ENCODE measurements around the gene NBAS.
A peak's percentile ranks its signal among the peaks of the same experiment; 100 is the strongest.

NBAS gene

GRCh38 chr2:15155959-15156574 lies 405.1 kb downstream of the NBAS start:
- no peak for DNase-seq

GRCh38 chr2:15154297-15154696 lies 406.8 kb downstream of the NBAS start:
- no peak for DNase-seq

GRCh38 chr2:15152382-15152781 lies 408.8 kb downstream of the NBAS start:
- DNase-seq = no peak

DNA sequence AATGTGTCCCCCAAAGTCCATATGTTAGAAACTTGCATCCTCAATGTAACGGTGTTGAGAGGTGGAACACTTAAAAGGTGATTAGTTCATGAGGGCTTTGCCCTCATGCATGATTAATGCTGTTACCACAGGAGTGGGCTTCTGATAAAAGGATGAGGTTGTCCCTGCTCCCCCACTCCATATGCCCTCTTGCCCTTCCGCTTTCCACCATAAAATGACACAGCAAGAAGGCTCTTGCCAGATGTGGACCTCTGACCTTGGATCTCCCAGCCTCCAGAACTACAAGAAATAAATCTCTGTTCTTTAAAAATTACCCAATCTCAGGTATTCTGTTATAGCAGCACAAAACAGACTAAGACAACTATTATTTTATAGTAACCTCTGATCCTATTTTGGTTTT lies 412.1 kb downstream of the NBAS start:
- DNase-seq = no peak

DNA sequence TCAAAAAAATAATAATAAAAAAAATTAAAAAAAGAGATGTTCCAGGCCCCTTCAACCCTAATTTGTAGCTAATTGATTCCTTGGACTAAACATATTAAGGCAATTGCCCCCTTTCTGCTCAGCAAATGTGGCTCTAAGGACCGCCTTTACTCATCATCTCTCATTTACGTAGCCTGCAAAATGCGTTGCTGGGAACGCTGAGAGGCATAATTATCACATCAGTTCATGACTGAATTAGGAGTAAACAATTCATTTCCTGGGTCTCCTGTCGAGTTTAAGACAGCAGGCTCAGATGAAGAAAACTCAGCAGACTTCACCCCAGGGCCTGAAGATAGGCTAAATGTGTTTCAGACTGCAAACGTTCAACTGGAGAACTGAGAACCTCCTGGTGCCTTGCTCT lies 413.5 kb downstream of the NBAS start:
- DNase-seq = no peak

GRCh38 chr2:15146960-15147359 lies 414.2 kb downstream of the NBAS start:
- DNase-seq = no peak

DNA sequence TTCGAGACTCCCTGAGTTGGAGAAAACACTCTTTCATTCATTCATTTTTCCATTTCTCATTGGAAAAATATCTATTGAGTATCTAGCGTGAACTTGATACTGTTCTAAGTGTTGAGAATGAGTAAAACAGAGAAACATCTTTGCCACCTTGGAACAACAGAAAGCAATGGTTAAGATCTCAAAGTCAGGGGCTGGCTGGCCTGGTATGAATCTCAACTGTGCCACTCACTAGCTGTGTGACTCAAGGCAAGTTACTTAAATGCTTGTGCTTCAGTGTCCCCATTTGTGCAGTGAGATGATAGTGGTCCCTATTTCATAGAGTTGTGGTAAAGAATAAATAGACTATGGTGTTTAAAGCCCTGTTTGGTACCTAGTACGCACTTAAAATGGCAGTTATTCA lies 415.2 kb downstream of the NBAS start:
- DNase-seq = no peak

- no peak for DNase-seq
Measured at GRCh38 chr2:15145046-15145817, 415.9 kb downstream of the NBAS start.

DNA sequence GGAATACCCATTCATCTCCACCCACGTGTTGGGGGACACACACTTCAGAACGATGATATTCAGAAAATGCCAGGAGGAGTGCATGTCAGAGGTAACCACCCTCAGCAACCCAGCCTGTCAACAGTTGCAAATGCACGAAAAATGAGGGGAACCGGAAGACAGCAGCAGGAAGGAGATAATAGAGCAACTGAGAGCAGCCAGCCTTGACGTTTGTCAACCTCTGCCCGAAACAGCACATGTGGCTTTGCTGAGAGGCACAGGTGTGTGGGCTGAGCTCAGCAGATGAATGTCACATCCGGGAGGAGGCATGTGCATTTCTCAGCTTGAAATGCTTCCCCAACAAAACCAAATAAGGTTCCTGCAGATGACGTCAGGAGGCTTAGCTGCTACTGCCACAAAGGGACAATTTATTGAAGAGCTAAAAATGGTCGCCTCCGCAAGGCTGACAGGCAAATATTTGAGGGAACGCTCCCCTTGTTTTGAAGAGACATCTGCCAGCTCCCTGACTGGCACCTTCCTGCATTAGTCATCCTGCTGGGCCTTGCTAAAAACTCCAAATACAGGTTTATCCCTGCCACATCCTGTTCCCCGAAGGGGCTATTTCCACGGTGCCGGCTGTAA lies 419.0 kb downstream of the NBAS start:
- DNase-seq = peak; percentile 81

DNA sequence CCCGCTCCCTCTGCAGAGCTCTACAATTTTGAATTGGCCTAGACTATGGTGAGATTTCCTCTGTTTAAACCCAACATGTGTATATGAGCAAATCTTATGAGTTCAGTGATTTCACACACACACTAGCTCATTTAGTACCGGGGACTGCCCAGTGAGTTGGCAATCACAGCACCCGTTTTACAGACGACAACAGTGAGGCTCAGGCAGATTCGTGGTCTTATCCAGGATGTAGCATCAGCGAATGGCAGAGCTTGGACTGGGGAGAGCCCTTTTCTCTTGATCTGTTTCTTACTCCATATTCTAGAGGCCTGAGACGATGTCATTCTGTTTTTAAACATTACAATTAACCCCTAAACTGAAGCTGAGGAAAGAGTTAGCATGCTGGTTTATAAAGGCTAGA lies 419.9 kb downstream of the NBAS start:
- DNase-seq = no peak

DNA sequence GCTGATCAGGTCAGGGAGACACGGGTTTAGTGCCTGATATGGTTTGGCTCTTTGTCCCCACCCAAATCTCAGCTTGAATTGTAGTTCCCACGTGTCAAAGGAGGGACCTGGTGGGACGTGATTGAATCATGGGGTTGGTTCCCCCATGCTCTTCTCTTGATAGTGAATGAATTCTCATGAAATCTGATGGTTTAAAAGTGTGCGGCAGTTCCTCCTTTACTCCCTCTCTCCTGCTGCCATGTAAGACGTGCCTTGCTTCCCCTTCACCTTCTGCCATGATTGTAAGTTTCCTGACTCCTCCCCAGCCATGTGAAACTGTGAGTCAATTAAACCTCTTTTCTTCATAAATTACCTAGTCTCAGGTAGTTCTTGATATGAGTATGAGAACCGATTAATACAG lies 424.5 kb downstream of the NBAS start:
- no peak for DNase-seq

DNA sequence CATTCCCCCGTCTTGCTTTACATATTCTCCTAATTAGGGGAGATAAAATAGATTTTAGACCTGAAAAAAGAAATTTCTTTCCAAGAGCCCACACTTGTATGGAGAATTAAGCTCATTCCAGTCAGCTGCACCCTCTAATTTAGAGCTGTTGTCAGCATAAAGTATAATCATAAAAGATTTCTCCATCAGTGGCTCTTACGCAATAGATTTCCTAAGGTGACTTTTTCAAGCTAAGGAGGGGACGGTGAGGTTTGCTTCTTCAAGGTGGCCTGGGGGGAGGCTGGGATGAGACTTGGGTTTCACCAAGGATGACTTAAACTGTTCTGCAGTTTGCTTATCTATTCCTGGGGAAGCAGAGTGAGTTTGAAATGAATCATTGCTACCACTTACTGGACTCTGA lies 426.2 kb downstream of the NBAS start:
- DNase-seq = no peak

DNA sequence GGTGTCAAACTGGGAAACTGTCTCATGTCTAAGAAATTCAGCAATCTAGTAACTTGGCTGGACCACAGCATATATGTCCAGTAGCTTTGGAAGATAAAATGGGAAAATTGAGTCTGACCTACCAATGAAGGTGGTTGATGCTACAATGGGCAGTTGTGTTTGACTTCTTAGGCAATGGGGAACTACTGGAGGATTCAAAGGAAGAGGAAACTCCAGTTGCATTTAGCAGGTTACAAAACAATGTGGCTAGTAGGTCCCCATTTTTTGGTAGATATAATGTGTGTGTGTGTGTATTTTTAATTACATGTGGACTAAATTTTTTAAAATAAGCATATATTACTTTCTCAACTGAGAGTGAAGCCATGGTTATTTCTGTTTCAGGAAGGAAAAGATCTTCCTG lies 427.7 kb downstream of the NBAS start:
- no peak for DNase-seq

GRCh38 chr2:15128846-15129245 lies 432.3 kb downstream of the NBAS start:
- no peak for DNase-seq

GRCh38 chr2:15127876-15128275 lies 433.3 kb downstream of the NBAS start:
- DNase-seq = peak; percentile 3

- DNase-seq = no peak
Measured at GRCh38 chr2:15127301-15127700, 433.8 kb downstream of the NBAS start.

- DNase-seq = no peak
Measured at GRCh38 chr2:15126373-15126772, 434.8 kb downstream of the NBAS start.

GRCh38 chr2:15122915-15123314 lies 438.2 kb downstream of the NBAS start:
- no peak for DNase-seq

- no peak for DNase-seq
Measured at GRCh38 chr2:15120631-15121030, 440.5 kb downstream of the NBAS start.

GRCh38 chr2:15119722-15120175 lies 441.4 kb downstream of the NBAS start:
- DNase-seq = no peak

- DNase-seq = no peak
Measured at GRCh38 chr2:15117409-15118050, 443.6 kb downstream of the NBAS start.
